HepG2 (cell line): Measurements from ENCODE around the gene MIA3. TPM values are rescaled to one million over a fixed set of nuclear protein-coding genes. Genes with fewer than 3 reads are reported as not detected.

Experiments
- AGO1 ChIP-seq: fragments of 200-400 bp; formaldehyde crosslinking; IDR thresholded peaks from 2 replicates; pipeline ENCODE4 v1.6.1; 2017; ENCODE audit warnings: mild to moderate bottlenecking, low read depth, low read length, moderate library complexity; ENCODE audit not compliant: poor library complexity, severe bottlenecking
- DPF2 ChIP-seq: sonication (generic); formaldehyde crosslinking; IDR thresholded peaks from 2 replicates; pipeline ENCODE4 v1.4.0; 2020; ENCODE audit warnings: mild to moderate bottlenecking, low read depth, missing genetic modification reagents, borderline replicate concordance
- ERF ChIP-seq: IDR thresholded peaks from 2 replicates; pipeline ENCODE4 v1.6.1; 2018; ENCODE audit warnings: missing biosample characterization, missing genetic modification reagents
- FOXC1 ChIP-seq: sonication (generic); formaldehyde crosslinking; IDR thresholded peaks from 2 replicates; pipeline ENCODE4 v1.8.0; 2022; ENCODE audit warnings: mild to moderate bottlenecking, missing genetic modification reagents, borderline replicate concordance
- ZBTB8A ChIP-seq: sonication (generic); formaldehyde crosslinking; IDR thresholded peaks from 2 replicates; pipeline ENCODE4 v1.4.0; 2020; ENCODE audit warnings: mild to moderate bottlenecking, low read depth, missing genetic modification reagents, borderline replicate concordance
- ZNF230 ChIP-seq: sonication (generic); formaldehyde crosslinking; IDR thresholded peaks from 2 replicates; pipeline ENCODE4 v1.4.0; 2020; ENCODE audit warnings: mild to moderate bottlenecking, missing genetic modification reagents
- polyA plus RNA-seq, 8 experiments: library from polyadenylated mRNA; depleted of rRNA in 3 of 8; stranded (reverse) in 7 of 8; unstranded in 1 of 8; fragments of >200 nt; fragmentation: Illumina TruSeq in 4 of 8; extraction: Trizol in 4 of 8; gene quantifications; 2 replicates each; pipeline versions ENCODE4 v1.2.1 to v1.2.3, GENCODE V29; 2011 to 2016; ENCODE audit warnings: low read depth in 4 of 8, missing spikeins in 1 of 8, mixed read lengths in 1 of 8; ENCODE audit not compliant: insufficient read depth in 1 of 8
- total RNA-seq, 5 experiments: library from RNA; depleted of rRNA; stranded (reverse); fragments of >200 nt; fragmentation: Illumina TruSeq; extraction: Trizol; gene quantifications; 2 replicates each; pipeline ENCODE4 v1.2.3, GENCODE V29; 2016; ENCODE audit warnings: low read depth in 1 of 5
- TF ChIP-seq, protein P1 (sequence below): sonication (generic); formaldehyde crosslinking; IDR thresholded peaks from 2 replicates; pipeline ENCODE4 v1.4.0; 2020; ENCODE audit warnings: missing genetic modification reagents, borderline replicate concordance
- TF ChIP-seq, protein P2 (sequence below): sonication (generic); formaldehyde crosslinking; IDR thresholded peaks from 2 replicates; pipeline ENCODE4 v1.4.0; 2020; ENCODE audit warnings: mild to moderate bottlenecking, missing genetic modification reagents
- TF ChIP-seq, protein P3 (sequence below): sonication (generic); formaldehyde crosslinking; IDR thresholded peaks from 2 replicates; pipeline ENCODE4 v1.8.0; 2022; ENCODE audit warnings: missing genetic modification reagents, mild to moderate bottlenecking, inconsistent platforms, borderline replicate concordance
- TF ChIP-seq, protein P4 (sequence below), 2 experiments: fragments of 450-650 bp in 1 of 2; sonication (generic) in 1 of 2; formaldehyde crosslinking in 1 of 2; IDR thresholded peaks; 2 replicates each; pipeline versions ENCODE4 v1.6.1 to v1.8.0; 2016 to 2022; ENCODE audit warnings: antibody characterized with exemption in 1 of 2, mild to moderate bottlenecking in 1 of 2, missing genetic modification reagents in 1 of 2

Gene MIA3
- total and polyA plus RNA-seq, 2 of the 13 experiments (the other 11 are each of a cell fraction or from before 2014, with no cell fraction given) = 45.6 to 48.7 TPM

DNA sequence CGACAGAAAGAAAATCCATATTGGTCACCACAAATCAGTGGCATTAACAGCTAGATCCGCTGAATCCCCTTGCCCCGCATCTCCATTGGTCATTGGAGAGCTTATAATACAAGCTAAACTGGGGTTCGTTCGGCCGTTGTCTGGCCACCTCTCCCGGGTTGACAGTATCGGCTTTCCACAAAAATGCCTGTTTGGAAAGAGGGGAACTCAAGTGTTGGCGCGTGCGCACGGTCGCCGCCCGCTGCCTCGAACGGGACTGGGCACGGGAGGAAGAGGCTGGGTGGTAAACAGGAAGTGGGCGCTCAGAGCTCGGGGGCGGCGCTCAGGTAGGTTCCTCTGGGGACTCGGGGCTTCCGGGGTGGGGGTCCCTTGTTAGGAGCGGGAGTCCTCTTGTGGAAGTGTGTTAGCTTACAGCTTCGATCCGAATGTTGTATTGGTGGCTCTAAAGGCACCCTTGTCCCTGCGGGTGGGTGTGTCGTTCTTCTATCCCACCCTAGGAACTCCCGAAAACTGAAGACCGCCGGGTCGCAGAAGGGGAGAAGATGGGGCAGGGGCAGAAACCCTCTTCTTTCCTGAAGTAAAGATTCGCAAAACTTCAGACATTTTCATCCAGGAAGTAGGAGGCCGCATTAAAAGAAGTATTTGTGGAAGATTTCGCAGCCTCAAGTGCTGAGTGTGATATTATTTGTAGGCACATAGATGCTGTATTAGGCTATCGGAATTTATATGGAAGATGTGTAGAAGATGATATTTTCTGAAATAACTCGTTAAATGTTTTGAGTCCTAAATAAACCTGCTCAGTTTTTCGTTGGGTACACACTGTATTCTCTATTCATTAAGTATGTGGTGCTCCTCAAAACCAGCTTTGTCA lies 95.4 kb downstream of the MIA3 start (continued):
- TF ChIP-seq, protein P1, sequence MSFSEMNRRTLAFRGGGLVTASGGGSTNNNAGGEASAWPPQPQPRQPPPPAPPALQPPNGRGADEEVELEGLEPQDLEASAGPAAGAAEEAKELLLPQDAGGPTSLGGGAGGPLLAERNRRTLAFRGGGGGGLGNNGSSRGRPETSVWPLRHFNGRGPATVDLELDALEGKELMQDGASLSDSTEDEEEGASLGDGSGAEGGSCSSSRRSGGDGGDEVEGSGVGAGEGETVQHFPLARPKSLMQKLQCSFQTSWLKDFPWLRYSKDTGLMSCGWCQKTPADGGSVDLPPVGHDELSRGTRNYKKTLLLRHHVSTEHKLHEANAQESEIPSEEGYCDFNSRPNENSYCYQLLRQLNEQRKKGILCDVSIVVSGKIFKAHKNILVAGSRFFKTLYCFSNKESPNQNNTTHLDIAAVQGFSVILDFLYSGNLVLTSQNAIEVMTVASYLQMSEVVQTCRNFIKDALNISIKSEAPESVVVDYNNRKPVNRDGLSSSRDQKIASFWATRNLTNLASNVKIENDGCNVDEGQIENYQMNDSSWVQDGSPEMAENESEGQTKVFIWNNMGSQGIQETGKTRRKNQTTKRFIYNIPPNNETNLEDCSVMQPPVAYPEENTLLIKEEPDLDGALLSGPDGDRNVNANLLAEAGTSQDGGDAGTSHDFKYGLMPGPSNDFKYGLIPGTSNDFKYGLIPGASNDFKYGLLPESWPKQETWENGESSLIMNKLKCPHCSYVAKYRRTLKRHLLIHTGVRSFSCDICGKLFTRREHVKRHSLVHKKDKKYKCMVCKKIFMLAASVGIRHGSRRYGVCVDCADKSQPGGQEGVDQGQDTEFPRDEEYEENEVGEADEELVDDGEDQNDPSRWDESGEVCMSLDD = peak; percentile 89; the same call in 1 of the 2 replicates
- TF ChIP-seq DPF2 (CRISPR knock-in tag) (no peak), AGO1 (no peak), ZNF230 (CRISPR knock-in tag) (no peak), ZBTB8A (CRISPR knock-in tag) (no peak), ERF (0 out of 2 replicates have a peak, but pooled peaks have one; percentile 54), FOXC1 (CRISPR knock-in tag) (no peak)
- TF ChIP-seq, protein P2, sequence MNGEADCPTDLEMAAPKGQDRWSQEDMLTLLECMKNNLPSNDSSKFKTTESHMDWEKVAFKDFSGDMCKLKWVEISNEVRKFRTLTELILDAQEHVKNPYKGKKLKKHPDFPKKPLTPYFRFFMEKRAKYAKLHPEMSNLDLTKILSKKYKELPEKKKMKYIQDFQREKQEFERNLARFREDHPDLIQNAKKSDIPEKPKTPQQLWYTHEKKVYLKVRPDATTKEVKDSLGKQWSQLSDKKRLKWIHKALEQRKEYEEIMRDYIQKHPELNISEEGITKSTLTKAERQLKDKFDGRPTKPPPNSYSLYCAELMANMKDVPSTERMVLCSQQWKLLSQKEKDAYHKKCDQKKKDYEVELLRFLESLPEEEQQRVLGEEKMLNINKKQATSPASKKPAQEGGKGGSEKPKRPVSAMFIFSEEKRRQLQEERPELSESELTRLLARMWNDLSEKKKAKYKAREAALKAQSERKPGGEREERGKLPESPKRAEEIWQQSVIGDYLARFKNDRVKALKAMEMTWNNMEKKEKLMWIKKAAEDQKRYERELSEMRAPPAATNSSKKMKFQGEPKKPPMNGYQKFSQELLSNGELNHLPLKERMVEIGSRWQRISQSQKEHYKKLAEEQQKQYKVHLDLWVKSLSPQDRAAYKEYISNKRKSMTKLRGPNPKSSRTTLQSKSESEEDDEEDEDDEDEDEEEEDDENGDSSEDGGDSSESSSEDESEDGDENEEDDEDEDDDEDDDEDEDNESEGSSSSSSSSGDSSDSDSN (CRISPR knock-in tag) = no peak
- TF ChIP-seq, protein P3, sequence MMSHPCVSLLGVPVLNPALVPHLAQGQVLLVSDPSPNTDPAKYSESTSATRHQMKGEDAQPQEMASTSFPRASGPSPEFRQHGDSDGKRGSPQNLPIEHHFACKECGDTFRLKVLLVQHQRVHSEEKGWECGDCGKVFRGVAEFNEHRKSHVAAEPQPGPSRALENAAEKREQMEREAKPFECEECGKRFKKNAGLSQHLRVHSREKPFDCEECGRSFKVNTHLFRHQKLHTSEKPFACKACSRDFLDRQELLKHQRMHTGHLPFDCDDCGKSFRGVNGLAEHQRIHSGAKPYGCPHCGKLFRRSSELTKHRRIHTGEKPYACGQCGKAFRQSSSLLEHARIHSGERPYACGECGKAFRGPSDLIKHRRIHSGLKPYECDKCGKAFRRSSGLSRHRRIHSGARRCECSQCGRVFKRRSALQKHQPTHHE (CRISPR knock-in tag) = peak; percentile 31; the same call in 1 of the 2 replicates
- TF ChIP-seq, protein P4, sequence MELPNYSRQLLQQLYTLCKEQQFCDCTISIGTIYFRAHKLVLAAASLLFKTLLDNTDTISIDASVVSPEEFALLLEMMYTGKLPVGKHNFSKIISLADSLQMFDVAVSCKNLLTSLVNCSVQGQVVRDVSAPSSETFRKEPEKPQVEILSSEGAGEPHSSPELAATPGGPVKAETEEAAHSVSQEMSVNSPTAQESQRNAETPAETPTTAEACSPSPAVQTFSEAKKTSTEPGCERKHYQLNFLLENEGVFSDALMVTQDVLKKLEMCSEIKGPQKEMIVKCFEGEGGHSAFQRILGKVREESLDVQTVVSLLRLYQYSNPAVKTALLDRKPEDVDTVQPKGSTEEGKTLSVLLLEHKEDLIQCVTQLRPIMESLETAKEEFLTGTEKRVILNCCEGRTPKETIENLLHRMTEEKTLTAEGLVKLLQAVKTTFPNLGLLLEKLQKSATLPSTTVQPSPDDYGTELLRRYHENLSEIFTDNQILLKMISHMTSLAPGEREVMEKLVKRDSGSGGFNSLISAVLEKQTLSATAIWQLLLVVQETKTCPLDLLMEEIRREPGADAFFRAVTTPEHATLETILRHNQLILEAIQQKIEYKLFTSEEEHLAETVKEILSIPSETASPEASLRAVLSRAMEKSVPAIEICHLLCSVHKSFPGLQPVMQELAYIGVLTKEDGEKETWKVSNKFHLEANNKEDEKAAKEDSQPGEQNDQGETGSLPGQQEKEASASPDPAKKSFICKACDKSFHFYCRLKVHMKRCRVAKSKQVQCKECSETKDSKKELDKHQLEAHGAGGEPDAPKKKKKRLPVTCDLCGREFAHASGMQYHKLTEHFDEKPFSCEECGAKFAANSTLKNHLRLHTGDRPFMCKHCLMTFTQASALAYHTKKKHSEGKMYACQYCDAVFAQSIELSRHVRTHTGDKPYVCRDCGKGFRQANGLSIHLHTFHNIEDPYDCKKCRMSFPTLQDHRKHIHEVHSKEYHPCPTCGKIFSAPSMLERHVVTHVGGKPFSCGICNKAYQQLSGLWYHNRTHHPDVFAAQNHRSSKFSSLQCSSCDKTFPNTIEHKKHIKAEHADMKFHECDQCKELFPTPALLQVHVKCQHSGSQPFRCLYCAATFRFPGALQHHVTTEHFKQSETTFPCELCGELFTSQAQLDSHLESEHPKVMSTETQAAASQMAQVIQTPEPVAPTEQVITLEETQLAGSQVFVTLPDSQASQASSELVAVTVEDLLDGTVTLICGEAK (IDR thresholded peaks at IDR 0.05) = no peak
- TF ChIP-seq, protein P4 (CRISPR knock-in tag; IDR thresholded peaks at IDR 0.05) = no peak
